Measurements from ENCODE around the gene NDUFAF3. TPM values are rescaled to one million over a fixed set of nuclear protein-coding genes. Genes with fewer than 3 reads are reported as not detected.

The NDUFAF3 gene
- total and polyA plus RNA-seq, 10 of the 15 experiments (the other 5 are each of a cell fraction or from before 2014, with no cell fraction given): 25.4 to 228 (median 63.9) TPM

DNA sequence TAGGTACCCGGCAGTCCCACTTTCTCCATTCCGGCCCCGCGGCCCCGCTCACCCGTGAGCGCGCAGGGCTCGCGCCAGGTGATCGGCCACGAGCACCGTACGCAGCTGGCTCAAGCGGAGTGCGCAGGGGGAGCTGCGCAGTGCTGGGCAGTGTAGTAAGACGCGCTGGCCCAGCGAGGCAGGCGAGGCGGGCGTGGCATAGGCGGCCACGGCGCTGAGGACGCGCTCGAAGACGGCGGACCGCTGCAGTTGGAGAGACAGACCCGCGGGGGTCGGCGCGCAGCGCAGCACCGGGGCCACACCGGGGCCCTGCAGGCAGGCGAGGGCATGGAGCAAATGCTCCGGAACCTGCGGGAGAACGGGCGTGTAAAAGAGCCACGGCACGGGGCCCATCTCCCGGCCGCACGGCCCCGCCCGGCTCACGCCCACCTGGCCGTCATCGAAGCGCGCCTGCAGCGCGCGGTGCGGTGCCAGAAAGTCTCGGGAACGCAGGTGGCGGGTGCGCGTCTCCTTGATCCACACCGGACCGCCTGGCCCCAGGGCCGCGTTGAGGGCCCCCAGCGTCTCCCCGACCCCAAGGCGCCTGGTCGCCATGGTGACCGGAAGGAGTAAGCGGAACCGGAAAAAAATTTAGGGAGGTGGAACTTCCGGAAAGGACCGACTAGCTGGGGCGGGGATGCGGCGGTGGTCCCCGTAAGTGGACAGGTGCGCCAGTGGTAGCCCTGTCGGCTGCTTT lies 3.8 kb upstream of the NDUFAF3 start, which contains the start of gene DALRD3 (continued):
- TF ChIP-seq ZBTB40 (IDR thresholded peaks at IDR 0.05; ENCODE audit: borderline replicate concordance): peak; percentile 91
- TF ChIP-seq, protein P1, sequence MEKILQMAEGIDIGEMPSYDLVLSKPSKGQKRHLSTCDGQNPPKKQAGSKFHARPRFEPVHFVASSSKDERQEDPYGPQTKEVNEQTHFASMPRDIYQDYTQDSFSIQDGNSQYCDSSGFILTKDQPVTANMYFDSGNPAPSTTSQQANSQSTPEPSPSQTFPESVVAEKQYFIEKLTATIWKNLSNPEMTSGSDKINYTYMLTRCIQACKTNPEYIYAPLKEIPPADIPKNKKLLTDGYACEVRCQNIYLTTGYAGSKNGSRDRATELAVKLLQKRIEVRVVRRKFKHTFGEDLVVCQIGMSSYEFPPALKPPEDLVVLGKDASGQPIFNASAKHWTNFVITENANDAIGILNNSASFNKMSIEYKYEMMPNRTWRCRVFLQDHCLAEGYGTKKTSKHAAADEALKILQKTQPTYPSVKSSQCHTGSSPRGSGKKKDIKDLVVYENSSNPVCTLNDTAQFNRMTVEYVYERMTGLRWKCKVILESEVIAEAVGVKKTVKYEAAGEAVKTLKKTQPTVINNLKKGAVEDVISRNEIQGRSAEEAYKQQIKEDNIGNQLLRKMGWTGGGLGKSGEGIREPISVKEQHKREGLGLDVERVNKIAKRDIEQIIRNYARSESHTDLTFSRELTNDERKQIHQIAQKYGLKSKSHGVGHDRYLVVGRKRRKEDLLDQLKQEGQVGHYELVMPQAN (conservative IDR thresholded peaks at IDR 0.05): peak; percentile 98
- TF ChIP-seq MXI1 (IDR thresholded peaks at IDR 0.05; ENCODE audit: low read depth, low read length): peak; percentile 77; the same call in 1 of the 2 replicates
- peak; percentile 88 for TF ChIP-seq POLR2AphosphoS2 (IDR thresholded peaks at IDR 0.05; ENCODE audit: low read depth, low read length)
- no peak; the same call in none of the 2 replicates for TF ChIP-seq TCF3 (IDR thresholded peaks at IDR 0.05; ENCODE audit: borderline replicate concordance, insufficient read depth, low read depth, low read length)
- TF ChIP-seq, protein P2, sequence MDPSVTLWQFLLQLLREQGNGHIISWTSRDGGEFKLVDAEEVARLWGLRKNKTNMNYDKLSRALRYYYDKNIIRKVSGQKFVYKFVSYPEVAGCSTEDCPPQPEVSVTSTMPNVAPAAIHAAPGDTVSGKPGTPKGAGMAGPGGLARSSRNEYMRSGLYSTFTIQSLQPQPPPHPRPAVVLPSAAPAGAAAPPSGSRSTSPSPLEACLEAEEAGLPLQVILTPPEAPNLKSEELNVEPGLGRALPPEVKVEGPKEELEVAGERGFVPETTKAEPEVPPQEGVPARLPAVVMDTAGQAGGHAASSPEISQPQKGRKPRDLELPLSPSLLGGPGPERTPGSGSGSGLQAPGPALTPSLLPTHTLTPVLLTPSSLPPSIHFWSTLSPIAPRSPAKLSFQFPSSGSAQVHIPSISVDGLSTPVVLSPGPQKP (IDR thresholded peaks at IDR 0.05; ENCODE audit: low read depth, low read length): peak; percentile 70; the same call in 1 of the 2 replicates
- 0 out of 3 replicates have a peak, but pooled peaks have one; percentile 1 for TF ChIP-seq POU2F2 (IDR thresholded peaks at IDR 0.05; ENCODE audit: borderline replicate concordance, low read depth, low read length)
- TF ChIP-seq HCFC1 (IDR thresholded peaks at IDR 0.05; ENCODE audit: low read length): peak; percentile 49
- peak; percentile 68 for TF ChIP-seq IKZF1 (conservative IDR thresholded peaks at IDR 0.05)
- TF ChIP-seq TCF12 (IDR thresholded peaks at IDR 0.05; ENCODE audit: low read depth, low read length): peak; percentile 43; the same call in 1 of the 2 replicates
- TF ChIP-seq, protein P3, sequence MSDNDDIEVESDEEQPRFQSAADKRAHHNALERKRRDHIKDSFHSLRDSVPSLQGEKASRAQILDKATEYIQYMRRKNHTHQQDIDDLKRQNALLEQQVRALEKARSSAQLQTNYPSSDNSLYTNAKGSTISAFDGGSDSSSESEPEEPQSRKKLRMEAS (IDR thresholded peaks at IDR 0.05; ENCODE audit: low read depth, low read length): no peak
- TF ChIP-seq, protein P4, sequence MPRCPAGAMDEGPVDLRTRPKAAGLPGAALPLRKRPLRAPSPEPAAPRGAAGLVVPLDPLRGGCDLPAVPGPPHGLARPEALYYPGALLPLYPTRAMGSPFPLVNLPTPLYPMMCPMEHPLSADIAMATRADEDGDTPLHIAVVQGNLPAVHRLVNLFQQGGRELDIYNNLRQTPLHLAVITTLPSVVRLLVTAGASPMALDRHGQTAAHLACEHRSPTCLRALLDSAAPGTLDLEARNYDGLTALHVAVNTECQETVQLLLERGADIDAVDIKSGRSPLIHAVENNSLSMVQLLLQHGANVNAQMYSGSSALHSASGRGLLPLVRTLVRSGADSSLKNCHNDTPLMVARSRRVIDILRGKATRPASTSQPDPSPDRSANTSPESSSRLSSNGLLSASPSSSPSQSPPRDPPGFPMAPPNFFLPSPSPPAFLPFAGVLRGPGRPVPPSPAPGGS (IDR thresholded peaks at IDR 0.05; ENCODE audit: borderline replicate concordance, insufficient read depth, low read depth, low read length, poor library complexity, severe bottlenecking): peak; percentile 71
- TF ChIP-seq USF2 (IDR thresholded peaks at IDR 0.05; ENCODE audit: borderline replicate concordance, low read depth, low read length): no peak
- peak; percentile 33; the same call in 1 of the 2 replicates for TF ChIP-seq NRF1 (conservative IDR thresholded peaks at IDR 0.05; ENCODE audit: low read depth, low read length)
- TF ChIP-seq SREBF2 (IDR thresholded peaks at IDR 0.05; ENCODE audit: low read length): no peak
- peak; percentile 53; the same call in 1 of the 2 replicates for TF ChIP-seq NR2C1 (IDR thresholded peaks at IDR 0.05)

All from GM12878 (cell line).